ENCODE results near the gene SIGLEC8. TPM values are rescaled to one million over a fixed set of nuclear protein-coding genes. Genes with fewer than 3 reads are reported as not detected.

Gene SIGLEC8
- total RNA-seq, 1 donor from 2014 or later, result 11.0 TPM

- no peak for DNase-seq (ENCODE audit: low spot score)
These were observed 56.1 kb downstream of the SIGLEC8 start for GRCh38 chr19:51402117-51402516.

Other genes with a start within 250 kb of the SIGLEC8 start
- gene CD33, start 233.4 kb downstream of the SIGLEC8 start, total RNA-seq, result 8.3 TPM
- not detected for gene SIGLECL1, start 207.4 kb downstream of the SIGLEC8 start, total RNA-seq
- 0.37 TPM for gene IGLON5, start 146.8 kb downstream of the SIGLEC8 start, total RNA-seq
- 11.3 TPM for gene VSIG10L, start 116.3 kb downstream of the SIGLEC8 start, total RNA-seq
- 139 TPM for gene ETFB, start 92.1 kb downstream of the SIGLEC8 start, total RNA-seq
- 0.92 TPM for gene CLDND2, start 89.5 kb downstream of the SIGLEC8 start, total RNA-seq
- gene NKG7, start 85.8 kb downstream of the SIGLEC8 start, total RNA-seq, result 7.4 TPM
- not detected for gene LIM2, start 70.5 kb downstream of the SIGLEC8 start, total RNA-seq
- gene C19orf84, start 67.9 kb downstream of the SIGLEC8 start, total RNA-seq, result 0.43 TPM
- 12.9 TPM for gene SIGLEC10, start 40.8 kb downstream of the SIGLEC8 start, total RNA-seq
- not detected for gene CEACAM18, start 20.1 kb upstream of the SIGLEC8 start, total RNA-seq
- 0.43 TPM for gene SIGLEC12, start 43.3 kb upstream of the SIGLEC8 start, total RNA-seq
- gene SIGLEC6, start 73.2 kb upstream of the SIGLEC8 start, total RNA-seq, result 5.1 TPM
- gene ZNF175, start 112.8 kb upstream of the SIGLEC8 start, total RNA-seq, result 9.4 TPM
- gene SIGLEC5, start 171.9 kb upstream of the SIGLEC8 start, total RNA-seq, result 1.1 TPM
- 5.9 TPM for gene SIGLEC14, start 188.4 kb upstream of the SIGLEC8 start, total RNA-seq
- gene SPACA6, start 234.9 kb upstream of the SIGLEC8 start, total RNA-seq, result 29.3 TPM